Fibroblast of the conjunctiva (primary cell): ENCODE data around the gene ZBED6.
"Not testable (repeated sequence)": the region's sequence is repeated elsewhere in the genome, so short reads cannot be mapped to it uniquely, and the experiment has no call there.

Experiments
- DNase-seq: peaks from one replicate; pipeline ENCODE4 v3.0.0-alpha.2; 2010; ENCODE audit warnings: low read depth

Gene ZBED6

GRCh38 chr1:203778789-203779188 lies 16.6 kb upstream of the ZBED6 start:
- DNase-seq, result no peak

GRCh38 chr1:203781962-203782361 lies 13.5 kb upstream of the ZBED6 start:
- no peak for DNase-seq

- DNase-seq, result no peak
These were observed 5.5 kb upstream of the ZBED6 start for GRCh38 chr1:203789966-203790365.

GRCh38 chr1:203791498-203791897 lies 3.9 kb upstream of the ZBED6 start:
- DNase-seq, result no peak

GRCh38 chr1:203792486-203792885 lies 2.9 kb upstream of the ZBED6 start:
- no peak for DNase-seq

- DNase-seq, result not testable (repeated sequence)
These were observed 1.9 kb upstream of the ZBED6 start for GRCh38 chr1:203793561-203793960.

- no peak for DNase-seq
These were observed 521 bp upstream of the ZBED6 start for GRCh38 chr1:203794764-203795440.

GRCh38 chr1:203796236-203796605 lies 798 bp downstream of the ZBED6 start:
- no peak for DNase-seq

- DNase-seq, result no peak
These were observed 1.8 kb downstream of the ZBED6 start for GRCh38 chr1:203797216-203797615.

GRCh38 chr1:203797948-203798655 lies 2.7 kb downstream of the ZBED6 start:
- DNase-seq, result no peak

GRCh38 chr1:203799157-203799556 lies 3.7 kb downstream of the ZBED6 start:
- DNase-seq, result no peak

GRCh38 chr1:203799971-203800370 lies 4.5 kb downstream of the ZBED6 start:
- DNase-seq, result no peak

- no peak for DNase-seq
These were observed 10.3 kb downstream of the ZBED6 start for GRCh38 chr1:203805689-203806088.

GRCh38 chr1:203807196-203807595 lies 11.8 kb downstream of the ZBED6 start:
- DNase-seq, result no peak

- DNase-seq, result no peak
These were observed 18.3 kb downstream of the ZBED6 start for GRCh38 chr1:203813581-203814341.

GRCh38 chr1:203818399-203818798 lies 23.0 kb downstream of the ZBED6 start:
- DNase-seq, result no peak

GRCh38 chr1:203823306-203823705 lies 27.9 kb downstream of the ZBED6 start:
- no peak for DNase-seq

- no peak for DNase-seq
These were observed 30.8 kb downstream of the ZBED6 start for GRCh38 chr1:203826175-203826574.

- no peak for DNase-seq
These were observed 32.6 kb downstream of the ZBED6 start for GRCh38 chr1:203828002-203828401.

- DNase-seq, result no peak
These were observed 33.1 kb downstream of the ZBED6 start for GRCh38 chr1:203828503-203828902.

GRCh38 chr1:203829247-203829646 lies 33.8 kb downstream of the ZBED6 start:
- DNase-seq, result not testable (repeated sequence)

GRCh38 chr1:203835476-203835875 lies 40.1 kb downstream of the ZBED6 start:
- DNase-seq, result no peak

- peak; percentile 91 for DNase-seq
These were observed 43.7 kb downstream of the ZBED6 start for GRCh38 chr1:203839081-203839480.
